GM23338 (cell line): ENCODE results near the gene OR10G7. TPM values are rescaled to one million over a fixed set of nuclear protein-coding genes. Genes with fewer than 3 reads are reported as not detected.

Experiments
- ATAC-seq: fragments of 200-7000 bp; cut with Tn5 transposase; 3 replicates; pipeline ENCODE4 v1.9.1; 2020
- DNase-seq: peaks from one replicate; pipeline ENCODE4 v3.0.0-alpha.2; 2015; ENCODE audit warnings: low spot score
- H2AFZ ChIP-seq: fragments of 200-600 bp; sonication (generic); 2 replicates; pipeline ENCODE4 v1.8.0; 2016; ENCODE audit warnings: antibody characterized with exemption, mild to moderate bottlenecking, moderate library complexity
- H3F3A ChIP-seq: fragments of 200-600 bp; sonication (generic); replicated peaks from 2 replicates; pipeline ENCODE4 v1.8.0; 2017; ENCODE audit warnings: antibody characterized with exemption, mixed run types, low read depth
- H3K27ac ChIP-seq: fragments of 200-600 bp; sonication (generic); 2 replicates; pipeline ENCODE4 v1.6.1; 2016; ENCODE audit warnings: low read depth
- H3K27me3 ChIP-seq: fragments of 200-600 bp; sonication (generic); 2 replicates; pipeline ENCODE4 v1.8.0; 2016; ENCODE audit warnings: mild to moderate bottlenecking, mixed run types, moderate library complexity; ENCODE audit not compliant: insufficient read depth
- H3K36me3 ChIP-seq: fragments of 200-600 bp; sonication (generic); 2 replicates; pipeline ENCODE4 v1.8.0; 2016; ENCODE audit warnings: mild to moderate bottlenecking; ENCODE audit not compliant: insufficient read depth
- H3K4me1 ChIP-seq: fragments of 200-600 bp; sonication (generic); 2 replicates; pipeline ENCODE4 v1.8.0; 2016; ENCODE audit warnings: mild to moderate bottlenecking, moderate library complexity; ENCODE audit not compliant: insufficient read depth
- H3K4me2 ChIP-seq: fragments of 200-600 bp; sonication (generic); 2 replicates; pipeline ENCODE4 v1.7.1; 2017; ENCODE audit warnings: mixed run types
- H3K4me3 ChIP-seq: fragments of 200-600 bp; sonication (generic); 2 replicates; pipeline ENCODE4 v1.6.1; 2016; ENCODE audit warnings: mixed run types
- H3K79me2 ChIP-seq: fragments of 200-600 bp; sonication (generic); replicated peaks from 2 replicates; pipeline ENCODE4 v1.8.0; 2017; ENCODE audit warnings: mild to moderate bottlenecking; ENCODE audit not compliant: insufficient read depth
- H3K9me2 ChIP-seq: fragments of 200-600 bp; sonication (generic); 2 replicates; pipeline ENCODE4 v1.8.0; 2017; ENCODE audit not compliant: insufficient read depth
- H4K20me1 ChIP-seq: fragments of 200-600 bp; sonication (generic); replicated peaks from 2 replicates; pipeline ENCODE4 v1.8.0; 2017; ENCODE audit warnings: mild to moderate bottlenecking; ENCODE audit not compliant: insufficient read depth
- H3K27ac Mint-ChIP-seq: 2 replicates; pipeline ENCODE4 v1.8.0; 2020; ENCODE audit warnings: inconsistent platforms, mild to moderate bottlenecking, moderate library complexity, mixed read lengths
- H3K27me3 Mint-ChIP-seq: 3 replicates; pipeline ENCODE4 v1.8.0; 2022; ENCODE audit warnings: low read depth, mild to moderate bottlenecking, moderate library complexity, mixed read lengths, inconsistent platforms; ENCODE audit not compliant: insufficient read depth, poor library complexity
- H3K36me3 Mint-ChIP-seq: 3 replicates; pipeline ENCODE4 v1.8.0; 2021; ENCODE audit warnings: low read depth, mild to moderate bottlenecking, inconsistent platforms, moderate library complexity, mixed read lengths
- H3K4me1 Mint-ChIP-seq: 3 replicates; pipeline ENCODE4 v1.8.0; 2020; ENCODE audit warnings: mild to moderate bottlenecking, inconsistent platforms, mixed read lengths
- H3K4me3 Mint-ChIP-seq: 3 replicates; pipeline ENCODE4 v1.8.0; 2021; ENCODE audit warnings: moderate library complexity, mild to moderate bottlenecking, inconsistent platforms, mixed read lengths
- H3K9me3 Mint-ChIP-seq: 3 replicates; pipeline ENCODE4 v1.8.0; 2020; ENCODE audit warnings: moderate library complexity, mild to moderate bottlenecking, inconsistent platforms, mixed read lengths
- EZH2 ChIP-seq: fragments of 200-600 bp; sonication (generic); IDR thresholded peaks from one replicate; pipeline ENCODE4 v1.8.0; 2017; ENCODE audit warnings: antibody characterized with exemption, mild to moderate bottlenecking, low read depth; ENCODE audit not compliant: unreplicated experiment
- EZH2phosphoT487 ChIP-seq: fragments of 200-600 bp; sonication (generic); IDR thresholded peaks from one replicate; pipeline ENCODE4 v1.8.1; 2018; ENCODE audit warnings: antibody characterized with exemption; ENCODE audit not compliant: unreplicated experiment
- NANOG ChIP-seq: IDR thresholded peaks from 2 replicates; pipeline ENCODE4 v1.6.1; 2016; ENCODE audit warnings: antibody characterized with exemption, borderline replicate concordance
- REST ChIP-seq: IDR thresholded peaks from one replicate; pipeline ENCODE4 v1.6.1; 2018; ENCODE audit warnings: antibody characterized with exemption; ENCODE audit not compliant: unreplicated experiment
- STAT1 ChIP-seq: IDR thresholded peaks from one replicate; pipeline ENCODE4 v1.6.1; 2016; ENCODE audit warnings: antibody characterized with exemption; ENCODE audit not compliant: unreplicated experiment
- ZNF114 ChIP-seq: fragments of 250-450 bp; sonication (Bioruptor Pico); IDR thresholded peaks from 2 replicates; pipeline ENCODE4 v1.5.0; 2020; ENCODE audit warnings: mild to moderate bottlenecking, moderate library complexity
- polyA plus RNA-seq: library from polyadenylated mRNA; unstranded; fragments of >200 nt; fragmentation: Nextera tagmentation; extraction: Ambion mirVana; gene quantifications from 2 replicates; pipeline ENCODE4 v1.2.1, GENCODE V29; 2016
- total RNA-seq: library from RNA; depleted of rRNA; stranded (reverse); fragments of >200 nt; shearing (Covaris generic); gene quantifications from 2 replicates; pipeline ENCODE4 v1.2.3, GENCODE V29; 2014
- TF ChIP-seq, protein P1 (sequence below): IDR thresholded peaks from 2 replicates; pipeline ENCODE4 v1.6.1; 2016; ENCODE audit warnings: antibody characterized with exemption

The OR10G7 gene
- total and polyA plus RNA-seq, 2 experiments from 2014 or later: not detected

DNA sequence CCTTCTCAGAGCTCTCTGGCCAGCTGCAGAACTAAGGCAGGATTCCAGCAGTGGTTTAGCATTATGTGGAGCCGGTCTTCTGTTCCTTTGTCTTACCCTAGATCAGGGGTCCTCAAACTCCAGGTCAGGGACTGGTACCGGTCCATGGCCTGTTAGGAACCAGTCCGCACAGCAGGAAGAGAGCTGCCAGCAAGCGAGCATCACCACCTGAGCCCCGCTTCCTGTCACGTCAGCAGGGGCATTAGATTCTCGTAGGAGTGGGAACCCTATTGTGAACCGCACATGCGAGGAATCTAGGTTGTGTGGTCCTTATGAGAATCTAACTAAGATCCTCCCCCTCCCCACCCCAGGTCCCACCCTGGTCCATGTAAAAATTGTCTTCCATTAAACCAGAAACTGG is 1.6 kb downstream of the OR10G7 start:
- Histone ChIP-seq H3K27me3 (no peaks in the 10 kb centered on the region), H2AFZ (no peak overlapping the region), H3K4me3 (no peak overlapping the region), H3K36me3 (no peaks in the 10 kb centered on the region), H3K4me2 (no peak overlapping the region), H3K79me2 (no peaks in the 10 kb centered on the region), H3F3A (no peaks in the 10 kb centered on the region), H3K4me1 (0 out of 2 replicates have a peak, but pooled peaks cover 2% of the 10 kb centered on the region), H3K9me2 (no peaks in the 10 kb centered on the region), H3K27ac (no peak overlapping the region), H4K20me1 (no peaks in the 10 kb centered on the region)
- Mint-ChIP-seq H3K36me3 (no peaks in the 10 kb centered on the region), H3K4me3 (no peak overlapping the region), H3K27me3 (no peaks in the 10 kb centered on the region), H3K4me1 (peaks cover 5% of the 10 kb centered on the region; the same call in 1 of the 3 replicates), H3K9me3 (no peaks in the 10 kb centered on the region), H3K27ac (no peak overlapping the region)
- ATAC-seq: no peak
- TF ChIP-seq STAT1: no peak
- TF ChIP-seq, protein P1, sequence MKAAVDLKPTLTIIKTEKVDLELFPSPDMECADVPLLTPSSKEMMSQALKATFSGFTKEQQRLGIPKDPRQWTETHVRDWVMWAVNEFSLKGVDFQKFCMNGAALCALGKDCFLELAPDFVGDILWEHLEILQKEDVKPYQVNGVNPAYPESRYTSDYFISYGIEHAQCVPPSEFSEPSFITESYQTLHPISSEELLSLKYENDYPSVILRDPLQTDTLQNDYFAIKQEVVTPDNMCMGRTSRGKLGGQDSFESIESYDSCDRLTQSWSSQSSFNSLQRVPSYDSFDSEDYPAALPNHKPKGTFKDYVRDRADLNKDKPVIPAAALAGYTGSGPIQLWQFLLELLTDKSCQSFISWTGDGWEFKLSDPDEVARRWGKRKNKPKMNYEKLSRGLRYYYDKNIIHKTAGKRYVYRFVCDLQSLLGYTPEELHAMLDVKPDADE: no peak
- no peak for TF ChIP-seq EZH2phosphoT487
- peak; percentile 9 for DNase-seq

GRCh38 chr11:124036666-124037065 is 4.5 kb downstream of the OR10G7 start:
- ATAC-seq (no peak), DNase-seq (no peak)
- Mint-ChIP-seq H3K9me3 (no peaks in the 10 kb centered on the region), H3K4me3 (no peak overlapping the region), H3K27me3 (no peaks in the 10 kb centered on the region), H3K4me1 (peaks cover 2% of the 10 kb centered on the region; the same call in 2 of the 3 replicates), H3K36me3 (no peaks in the 10 kb centered on the region), H3K27ac (no peak overlapping the region)
- Histone ChIP-seq H3F3A (no peaks in the 10 kb centered on the region), H3K4me3 (no peak overlapping the region), H4K20me1 (no peaks in the 10 kb centered on the region), H3K4me1 (0 out of 2 replicates have a peak, but pooled peaks cover 2% of the 10 kb centered on the region), H3K4me2 (no peak overlapping the region), H3K27ac (no peak overlapping the region), H3K79me2 (no peaks in the 10 kb centered on the region), H3K36me3 (no peaks in the 10 kb centered on the region), H3K27me3 (no peaks in the 10 kb centered on the region), H2AFZ (no peak overlapping the region), H3K9me2 (no peaks in the 10 kb centered on the region)
- no peak for TF ChIP-seq ZNF114 (CRISPR knock-in tag)
- no peak for TF ChIP-seq REST

DNA sequence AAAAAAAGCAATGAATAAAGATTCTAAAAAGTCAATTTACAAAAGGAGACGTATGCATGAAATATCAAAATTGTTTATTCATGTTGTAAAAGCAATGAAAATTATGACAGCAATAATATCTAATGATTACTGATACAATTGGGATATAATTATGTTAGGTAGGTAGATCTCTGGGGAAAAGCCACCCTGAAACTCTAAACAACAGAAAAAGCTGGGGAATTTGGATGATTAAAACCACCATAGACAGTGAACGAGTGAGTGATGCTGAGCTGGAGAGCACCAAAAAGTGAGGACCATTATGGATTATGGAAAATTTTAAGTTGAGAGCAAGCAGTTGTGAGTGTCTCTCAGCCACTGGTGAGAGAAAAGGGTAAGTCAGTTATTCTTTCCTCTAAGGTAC is 14.6 kb downstream of the OR10G7 start, which contains the start of gene OR10G8:
Gene OR10G8, plus strand, starts transcription at position 301 of the 400 bp plus-strand sequence. CDS start 2,825 bp downstream, outside the sequence.
- Histone ChIP-seq H4K20me1 (no peaks in the 10 kb centered on the region), H3K4me2 (no peak within 1 kb of the TSS), H3K27ac (no peak within 1 kb of the TSS), H3K79me2 (no peaks in the 10 kb centered on the region), H3K4me3 (no peak within 1 kb of the TSS), H3F3A (no peaks in the 10 kb centered on the region), H3K36me3 (no peaks in the 10 kb centered on the region), H2AFZ (peak within 1 kb of the TSS; percentile 56; the same call in 1 of the 2 replicates), H3K9me2 (peaks cover 3% of the 10 kb centered on the region; the same call in 1 of the 2 replicates), H3K27me3 (no peaks in the 10 kb centered on the region), H3K4me1 (no peaks in the 10 kb centered on the region)
- H3K36me3 Mint-ChIP-seq: no peaks in the 10 kb centered on the region
- ATAC-seq (no peak), DNase-seq (no peak)
- no peaks in the 10 kb centered on the region; the same call in 2 of the 3 replicates for H3K4me1 Mint-ChIP-seq
- no peaks in the 10 kb centered on the region for H3K9me3 Mint-ChIP-seq
- no peak within 1 kb of the TSS for H3K4me3 Mint-ChIP-seq
- no peak within 1 kb of the TSS for H3K27ac Mint-ChIP-seq
- H3K27me3 Mint-ChIP-seq: no peaks in the 10 kb centered on the region
- TF ChIP-seq NANOG: no peak
- TF ChIP-seq ZNF114 (CRISPR knock-in tag): no peak
- no peak for TF ChIP-seq EZH2
